OCI-LY3 (cell line): ENCODE data around the gene MAP1B.

Experiments
- H2AFZ ChIP-seq: fragments of 200-600, 300-600 bp; shearing (Covaris generic); 2 replicates; pipeline ENCODE4 v1.6.0; 2014; ENCODE audit warnings: antibody characterized with exemption, low read depth, low read length
- H3K27ac ChIP-seq: fragments of 200-600, 300-600 bp; sonication (generic); 2 replicates; pipeline ENCODE4 v1.5.1; 2014; ENCODE audit warnings: mild to moderate bottlenecking, low read length, moderate library complexity, mixed read lengths
- H3K27me3 ChIP-seq: fragments of 200-600, 300-600 bp; sonication (generic); 2 replicates; pipeline ENCODE4 v1.6.1; 2014; ENCODE audit warnings: low read depth, low read length, mixed read lengths
- H3K36me3 ChIP-seq: fragments of 200-600, 300-600 bp; sonication (generic); replicated peaks from 2 replicates; pipeline ENCODE3; 2014; ENCODE audit warnings: low read depth, low read length, mixed read lengths
- H3K4me1 ChIP-seq: fragments of 300-600, 200-600 bp; sonication (generic); 2 replicates; pipeline ENCODE4 v1.6.1; 2014; ENCODE audit warnings: low read length, mixed read lengths
- H3K4me2 ChIP-seq: fragments of 200-600, 300-600 bp; sonication (generic); 2 replicates; pipeline ENCODE4 v1.6.1; 2014; ENCODE audit warnings: low read length, mixed read lengths
- H3K4me3 ChIP-seq: fragments of 300-600, 200-600 bp; sonication (generic); 2 replicates; pipeline ENCODE4 v1.5.1; 2014; ENCODE audit warnings: antibody characterized with exemption, mild to moderate bottlenecking, low read length, moderate library complexity
- H3K79me2 ChIP-seq: fragments of 300-600, 200-600 bp; shearing (Covaris generic); 2 replicates; pipeline ENCODE4 v1.6.1; 2014; ENCODE audit warnings: mild to moderate bottlenecking, low read length, mixed read lengths
- H3K9ac ChIP-seq: fragments of 300-600, 200-600 bp; shearing (Covaris generic); 2 replicates; pipeline ENCODE4 v1.6.0; 2014; ENCODE audit warnings: mild to moderate bottlenecking, low read length, moderate library complexity
- H3K9me3 ChIP-seq: fragments of 200-600, 300-600 bp; shearing (Covaris generic); 2 replicates; pipeline ENCODE4 v1.6.1; 2014; ENCODE audit warnings: low read length, mixed read lengths; ENCODE audit not compliant: insufficient read depth
- H4K20me1 ChIP-seq: fragments of 200-600, 300-600 bp; sonication (generic); 2 replicates; pipeline ENCODE4 v1.6.1; 2016; ENCODE audit warnings: low read length, mixed read lengths; ENCODE audit not compliant: insufficient read depth
- CTCF ChIP-seq: fragments of 200-600, 300-600 bp; sonication (generic); IDR thresholded peaks from 2 replicates; pipeline ENCODE4 v1.5.1; 2014; ENCODE audit warnings: antibody characterized with exemption, low read length, low read depth
- EZH2phosphoT487 ChIP-seq: fragments of 200-600 bp; shearing (Covaris generic); IDR thresholded peaks from 2 replicates; pipeline ENCODE4 v1.6.1; 2018; ENCODE audit warnings: antibody characterized with exemption, mixed run types, low read depth

The MAP1B gene

GRCh38 chr5:72248410-72248981 is 141.2 kb downstream of the MAP1B start:
- H3K9ac ChIP-seq = no peak overlapping the region
- H2AFZ ChIP-seq = no peak overlapping the region
- no peak overlapping the region for H3K4me3 ChIP-seq
- no peaks in the 10 kb centered on the region for H3K36me3 ChIP-seq
- TF ChIP-seq CTCF (no peak), EZH2phosphoT487 (no peak)
- H3K4me1 ChIP-seq = peaks cover 8% of the 10 kb centered on the region; the same call in 1 of the 2 replicates
- H4K20me1 ChIP-seq = no peaks in the 10 kb centered on the region
- no peaks in the 10 kb centered on the region for H3K79me2 ChIP-seq
- H3K4me2 ChIP-seq = no peak overlapping the region
- H3K27ac ChIP-seq = no peak overlapping the region
- H3K9me3 ChIP-seq = no peaks in the 10 kb centered on the region
- no peaks in the 10 kb centered on the region for H3K27me3 ChIP-seq

DNA sequence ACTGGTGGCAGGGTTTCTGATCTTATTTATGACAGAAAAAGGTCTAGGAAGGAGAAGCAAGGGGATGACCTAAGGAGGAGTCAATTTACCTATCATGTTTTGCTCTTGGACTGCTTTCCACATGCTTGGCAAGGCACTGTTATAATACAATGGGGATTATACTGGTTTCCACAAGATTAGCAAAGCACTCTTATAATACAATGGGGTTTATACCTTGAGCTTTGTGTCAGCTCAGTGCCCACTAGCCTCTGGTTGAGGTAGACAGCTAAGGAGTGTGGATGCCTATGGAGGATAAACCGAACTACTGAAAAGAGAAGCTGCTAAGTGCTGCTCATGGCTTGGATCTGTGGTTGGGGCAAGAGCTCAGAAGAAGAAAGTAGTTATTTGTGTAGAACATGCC is 144.1 kb downstream of the MAP1B start:
- Histone ChIP-seq H3K4me3 (no peak overlapping the region), H2AFZ (no peak overlapping the region), H3K9ac (no peak overlapping the region), H3K27ac (no peak overlapping the region), H3K79me2 (no peaks in the 10 kb centered on the region), H3K27me3 (no peaks in the 10 kb centered on the region), H3K9me3 (no peaks in the 10 kb centered on the region), H3K36me3 (no peaks in the 10 kb centered on the region), H3K4me2 (no peak overlapping the region), H4K20me1 (no peaks in the 10 kb centered on the region), H3K4me1 (peaks cover 8% of the 10 kb centered on the region; the same call in 1 of the 2 replicates)
- TF ChIP-seq EZH2phosphoT487 (no peak), CTCF (no peak)

DNA sequence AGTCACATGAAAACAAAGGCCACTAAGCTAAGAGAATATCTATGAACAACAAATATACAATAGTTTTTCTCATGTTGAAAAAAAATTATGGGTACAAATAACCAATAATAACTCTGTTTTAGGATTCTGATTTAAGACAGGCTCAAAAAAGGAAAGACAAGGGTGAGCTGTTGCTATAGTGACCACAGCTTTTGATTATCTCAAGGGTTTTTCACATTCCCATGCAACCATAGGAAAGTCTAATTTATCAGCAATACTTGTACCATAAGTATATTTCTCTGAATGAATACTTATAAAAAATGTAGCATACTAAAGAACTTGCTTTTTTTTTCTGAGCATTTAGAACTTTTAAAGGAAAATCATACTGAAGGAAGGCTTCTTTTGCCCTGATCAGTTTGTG is 144.7 kb downstream of the MAP1B start:
- TF ChIP-seq CTCF (no peak), EZH2phosphoT487 (no peak)
- no peak overlapping the region for H2AFZ ChIP-seq
- no peaks in the 10 kb centered on the region for H4K20me1 ChIP-seq
- peaks cover 4% of the 10 kb centered on the region; the same call in 1 of the 2 replicates for H3K4me1 ChIP-seq
- H3K27ac ChIP-seq = no peak overlapping the region
- H3K36me3 ChIP-seq = no peaks in the 10 kb centered on the region
- no peaks in the 10 kb centered on the region for H3K27me3 ChIP-seq
- H3K4me3 ChIP-seq = no peak overlapping the region
- no peaks in the 10 kb centered on the region for H3K9me3 ChIP-seq
- no peaks in the 10 kb centered on the region for H3K79me2 ChIP-seq
- no peak overlapping the region for H3K4me2 ChIP-seq
- no peak overlapping the region for H3K9ac ChIP-seq

- no peaks in the 10 kb centered on the region for H3K36me3 ChIP-seq
- no peaks in the 10 kb centered on the region for H3K9me3 ChIP-seq
- H3K4me1 ChIP-seq = no peaks in the 10 kb centered on the region
- H4K20me1 ChIP-seq = no peaks in the 10 kb centered on the region
- no peak overlapping the region for H2AFZ ChIP-seq
- no peak overlapping the region for H3K9ac ChIP-seq
- H3K27ac ChIP-seq = no peak overlapping the region
- no peaks in the 10 kb centered on the region for H3K27me3 ChIP-seq
- H3K79me2 ChIP-seq = no peaks in the 10 kb centered on the region
- TF ChIP-seq CTCF = no peak
- no peak for TF ChIP-seq EZH2phosphoT487
- no peak overlapping the region for H3K4me2 ChIP-seq
- no peak overlapping the region for H3K4me3 ChIP-seq
Observed at GRCh38 chr5:72252574-72253155, 145.4 kb downstream of the MAP1B start.
